ENCODE data around the gene RARB. TPM values are rescaled to one million over a fixed set of nuclear protein-coding genes. Genes with fewer than 3 reads are reported as not detected.

Gene RARB
- total RNA-seq, 1 donor from 2014 or later: 0.26 TPM

DNA sequence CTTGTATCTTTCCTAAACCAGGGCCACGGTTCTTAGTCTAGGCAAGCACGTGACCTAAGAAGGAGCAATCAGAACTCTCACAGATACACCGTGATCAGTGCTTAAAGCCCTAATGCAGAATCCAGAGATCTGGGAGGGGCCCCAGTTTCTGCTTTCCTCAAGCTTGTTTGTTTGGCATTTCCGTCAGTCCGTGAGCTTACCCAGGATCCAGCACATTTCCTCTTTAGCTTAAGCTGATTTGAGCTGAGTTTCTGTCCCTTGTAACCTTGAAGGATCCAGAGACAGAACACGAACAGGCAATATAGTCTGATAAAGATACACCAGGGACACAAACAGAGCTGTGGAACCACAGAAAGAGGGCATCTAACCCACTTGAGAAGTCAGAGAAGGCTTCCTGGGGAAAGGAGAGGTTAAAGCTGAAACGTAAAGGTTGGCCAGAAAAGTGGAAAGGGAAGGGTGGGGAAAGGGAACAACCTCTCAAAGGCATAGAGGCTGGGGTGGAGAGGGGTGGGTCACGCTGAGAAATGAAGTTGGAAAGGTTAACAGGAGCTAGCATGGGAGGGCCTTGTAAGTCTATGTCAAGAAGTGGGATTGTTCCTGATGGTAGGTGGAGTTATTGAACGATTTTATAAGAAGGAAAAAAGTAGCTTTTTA, 42.1 kb upstream of the RARB start:
- Histone ChIP-seq H3K36me3 (ENCODE audit: control insufficient read depth, insufficient read depth, low read length) (no peaks in the 10 kb centered on the region), H3K4me3 (ENCODE audit: low read depth, low read length) (no peak overlapping the region), H3K27me3 (ENCODE audit: control insufficient read depth, insufficient read depth, low read length) (no peaks in the 10 kb centered on the region)
- FAIRE-seq (peak; percentile 7), DNase-seq (ENCODE audit: low read depth) (no peak)
- no peak for TF ChIP-seq CTCF (IDR thresholded peaks at IDR 0.05; ENCODE audit: insufficient read depth, low read length, severe bottlenecking)

GRCh38 chr3:25386686-25387255, 41.3 kb upstream of the RARB start:
- no peaks in the 10 kb centered on the region for H3K27me3 ChIP-seq (ENCODE audit: control insufficient read depth, insufficient read depth, low read length)
- no peak for TF ChIP-seq CTCF (IDR thresholded peaks at IDR 0.05; ENCODE audit: insufficient read depth, low read length, severe bottlenecking)
- no peak overlapping the region for H3K4me3 ChIP-seq (ENCODE audit: low read depth, low read length)
- H3K36me3 ChIP-seq (ENCODE audit: control insufficient read depth, insufficient read depth, low read length): no peaks in the 10 kb centered on the region
- peak; percentile 1 for DNase-seq (ENCODE audit: low read depth)
- FAIRE-seq: no peak

DNA sequence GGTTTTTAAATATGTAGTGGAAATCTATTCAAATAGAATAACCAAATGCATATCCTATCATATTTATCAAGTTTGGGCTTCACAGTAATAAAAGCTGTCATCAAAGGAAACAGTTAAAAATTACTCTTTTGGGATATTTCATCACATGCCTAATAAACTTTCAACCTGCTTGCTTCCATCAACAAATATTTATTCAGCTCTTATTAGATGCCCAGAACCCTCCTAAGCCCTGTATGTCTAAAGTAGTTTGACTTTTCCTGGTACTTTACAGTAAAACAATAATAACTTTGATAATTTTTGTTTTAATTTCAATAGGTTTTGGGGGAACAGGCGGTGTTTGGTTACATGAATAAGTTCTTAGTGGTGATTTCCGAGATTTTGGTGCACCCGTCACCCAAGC, 37.5 kb upstream of the RARB start:
- DNase-seq (ENCODE audit: low read depth) (no peak), FAIRE-seq (no peak)
- Histone ChIP-seq H3K27me3 (ENCODE audit: control insufficient read depth, insufficient read depth, low read length) (no peaks in the 10 kb centered on the region), H3K36me3 (ENCODE audit: control insufficient read depth, insufficient read depth, low read length) (no peaks in the 10 kb centered on the region), H3K4me3 (ENCODE audit: low read depth, low read length) (no peak overlapping the region)
- TF ChIP-seq CTCF (IDR thresholded peaks at IDR 0.05; ENCODE audit: insufficient read depth, low read length, severe bottlenecking): no peak

DNA sequence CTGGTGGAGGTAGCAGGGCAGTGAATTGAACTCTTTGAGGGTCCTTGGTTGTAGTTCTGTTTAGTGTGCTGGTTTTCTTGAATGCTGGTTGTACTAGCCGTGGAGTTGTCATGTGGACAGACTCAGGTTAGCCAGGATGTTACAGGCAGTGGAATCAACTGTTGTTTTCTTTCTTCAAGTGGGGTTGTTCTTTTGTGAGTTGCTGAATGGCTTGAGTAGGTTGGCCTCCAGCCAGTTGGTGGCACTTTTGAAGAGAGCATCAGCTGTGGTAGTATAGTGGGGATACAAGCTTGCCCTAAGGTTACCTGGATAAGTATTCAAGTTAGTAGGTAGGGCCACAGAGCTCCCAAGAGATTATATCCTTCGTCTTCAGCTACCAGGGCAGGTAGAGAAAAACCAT, 31.8 kb upstream of the RARB start:
- H3K27me3 ChIP-seq (ENCODE audit: control insufficient read depth, insufficient read depth, low read length): no peaks in the 10 kb centered on the region
- DNase-seq (ENCODE audit: low read depth) (no peak), FAIRE-seq (no peak)
- no peak for TF ChIP-seq CTCF (IDR thresholded peaks at IDR 0.05; ENCODE audit: insufficient read depth, low read length, severe bottlenecking)
- no peaks in the 10 kb centered on the region for H3K36me3 ChIP-seq (ENCODE audit: control insufficient read depth, insufficient read depth, low read length)
- H3K4me3 ChIP-seq (ENCODE audit: low read depth, low read length): no peak overlapping the region

DNA sequence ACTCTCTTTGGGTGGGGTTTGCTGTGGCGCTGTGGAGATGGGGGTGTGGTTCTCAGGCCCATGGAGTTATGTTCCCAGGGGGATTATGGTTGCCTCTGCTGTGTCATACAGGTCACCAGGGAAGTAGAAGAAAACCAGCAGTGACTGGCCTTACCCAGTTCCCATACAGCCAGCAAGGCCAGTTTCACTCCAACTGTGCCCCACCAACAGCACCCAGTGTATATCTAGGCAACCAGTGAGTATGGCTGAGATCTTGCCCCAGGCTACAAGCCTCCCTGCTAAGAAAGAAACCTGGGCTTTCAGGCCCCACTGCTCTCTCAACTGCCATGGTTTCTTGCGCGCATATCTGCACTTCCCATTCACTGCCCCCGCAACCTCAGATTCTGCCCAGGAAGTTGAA, 31.4 kb upstream of the RARB start:
- TF ChIP-seq CTCF (IDR thresholded peaks at IDR 0.05; ENCODE audit: insufficient read depth, low read length, severe bottlenecking): no peak
- no peak overlapping the region for H3K4me3 ChIP-seq (ENCODE audit: low read depth, low read length)
- H3K27me3 ChIP-seq (ENCODE audit: control insufficient read depth, insufficient read depth, low read length): no peaks in the 10 kb centered on the region
- no peak for FAIRE-seq
- no peaks in the 10 kb centered on the region for H3K36me3 ChIP-seq (ENCODE audit: control insufficient read depth, insufficient read depth, low read length)
- no peak for DNase-seq (ENCODE audit: low read depth)

- no peak for DNase-seq (ENCODE audit: low read depth)
These were observed 30.9 kb upstream of the RARB start for GRCh38 chr3:25397150-25397549.

More at GRCh38 chr3:25397150-25397549, 30.9 kb upstream of the RARB start:
- no peak overlapping the region for H3K4me3 ChIP-seq (ENCODE audit: low read depth, low read length)
- no peak for TF ChIP-seq CTCF (IDR thresholded peaks at IDR 0.05; ENCODE audit: insufficient read depth, low read length, severe bottlenecking)
- no peaks in the 10 kb centered on the region for H3K27me3 ChIP-seq (ENCODE audit: control insufficient read depth, insufficient read depth, low read length)
- no peaks in the 10 kb centered on the region for H3K36me3 ChIP-seq (ENCODE audit: control insufficient read depth, insufficient read depth, low read length)
- FAIRE-seq: no peak
